HG03025 (cell line): ENCODE results near the gene PSG11.
"Not testable (repeated sequence)": the region's sequence is repeated elsewhere in the genome, so short reads cannot be mapped to it uniquely, and the experiment has no call there.

Experiments used
- ATAC-seq: cut with Tn5 transposase; IDR thresholded peaks from one replicate; pipeline ENCODE4 v1.9.1; 2021; ENCODE audit warnings: mild to moderate bottlenecking, moderate library complexity; ENCODE audit not compliant: unreplicated experiment, low FRiP score

The PSG11 gene

DNA sequence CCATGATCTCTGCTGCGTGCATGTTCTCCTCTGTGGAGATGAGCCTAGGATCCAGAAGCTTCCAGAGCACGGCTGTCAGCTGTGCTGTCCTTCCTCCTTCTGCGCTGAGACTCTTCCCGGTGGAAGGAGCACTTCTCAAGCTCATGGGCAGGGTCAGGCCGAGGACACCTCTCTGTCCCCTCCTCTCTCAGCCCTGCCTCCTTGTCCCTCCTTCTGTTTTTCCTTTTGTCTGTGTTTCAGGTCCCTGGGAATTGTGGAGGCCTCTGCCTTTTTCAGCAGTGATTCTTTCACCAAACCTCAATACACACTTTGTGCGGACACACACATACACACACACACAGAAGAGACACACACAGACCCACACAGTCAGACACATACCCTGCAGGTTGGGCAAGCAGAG, at the start of gene PSG11:
Gene PSG11 (minus strand): TSS at position 101 of the 400 bp plus-strand sequence. CDS start 97 bp downstream, at position 4.
- ATAC-seq = not testable (repeated sequence)

DNA sequence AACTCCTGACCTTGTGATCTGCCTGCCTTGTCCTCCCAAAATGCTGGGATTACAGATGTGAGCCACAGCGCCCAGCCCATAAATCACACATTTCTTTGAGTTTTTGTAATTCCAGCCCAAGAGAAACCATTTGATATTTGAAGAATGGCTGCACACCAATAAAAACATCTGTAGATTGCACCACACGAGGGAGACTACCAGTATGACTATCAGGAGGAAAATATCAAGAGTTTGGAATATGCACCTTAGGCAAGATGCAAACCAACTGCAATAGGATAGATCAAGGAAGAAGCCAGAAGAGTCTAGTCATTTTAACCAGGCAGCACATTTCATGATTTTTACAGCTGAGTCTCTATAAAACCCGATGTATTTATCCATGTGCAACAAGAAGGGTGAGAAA, 36.1 kb upstream of the PSG11 start:
- not testable (repeated sequence) for ATAC-seq

- ATAC-seq = not testable (repeated sequence)
Observed at GRCh38 chr19:43061326-43061725, 35.1 kb upstream of the PSG11 start.

DNA sequence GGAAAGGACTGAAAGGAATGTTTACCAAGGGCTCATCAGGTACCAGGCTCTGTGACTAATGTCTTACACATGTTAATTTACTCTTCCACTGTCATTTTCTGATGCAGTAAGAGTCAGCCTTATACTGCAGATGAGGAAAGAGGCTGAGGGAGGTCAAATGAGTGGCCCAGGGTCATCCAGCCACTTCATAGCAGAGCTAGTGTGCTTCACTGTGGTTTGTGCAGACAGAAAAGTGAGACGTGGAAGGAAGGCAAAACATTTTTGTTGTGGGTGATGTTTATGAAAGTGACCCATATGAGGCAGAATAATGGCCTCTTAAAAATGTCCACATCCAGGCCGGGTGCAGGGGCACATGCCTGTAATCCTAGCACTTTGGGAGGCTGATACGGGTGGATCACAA, 34.0 kb upstream of the PSG11 start:
- ATAC-seq = not testable (repeated sequence)

GRCh38 chr19:43059482-43059881, 33.2 kb upstream of the PSG11 start:
- ATAC-seq = not testable (repeated sequence)

DNA sequence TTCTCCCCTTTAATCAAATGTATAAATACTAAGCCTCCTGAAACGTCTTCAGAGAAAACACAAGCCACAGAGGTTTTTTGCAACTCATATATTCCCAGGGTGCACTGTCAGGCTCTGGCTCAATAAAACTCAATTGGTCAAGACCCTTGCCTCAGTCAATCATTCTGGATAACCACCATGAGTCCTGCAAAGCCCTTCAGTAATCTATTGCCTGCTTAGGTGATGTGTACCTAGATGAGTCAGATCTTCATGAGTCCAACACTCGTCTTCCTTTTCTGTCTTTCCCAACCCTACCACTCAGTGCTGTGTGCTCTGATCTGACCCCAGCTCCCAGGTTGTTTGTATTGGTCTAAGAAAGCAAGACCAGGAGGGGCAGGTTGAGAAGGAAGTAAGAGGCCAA, 32.2 kb upstream of the PSG11 start:
- ATAC-seq = not testable (repeated sequence)

DNA sequence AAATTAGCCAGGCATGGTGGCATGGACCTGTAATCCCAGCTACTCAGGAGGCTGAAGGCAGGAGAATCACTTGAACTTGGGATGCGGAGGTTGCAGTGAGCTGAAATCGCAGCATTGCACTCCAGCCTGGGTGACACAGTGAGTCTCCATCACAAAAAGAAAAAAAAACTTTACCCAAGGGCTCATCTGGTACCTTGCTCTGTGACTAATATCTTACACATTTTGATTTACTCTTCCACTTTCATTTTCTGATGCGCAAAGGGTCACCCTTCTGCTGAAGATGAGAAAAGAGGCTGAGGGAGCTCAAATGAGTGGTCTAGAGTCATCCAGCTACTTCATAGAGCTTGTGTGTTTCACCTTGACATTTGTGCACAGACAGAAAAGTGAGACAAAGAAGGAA, 21.7 kb upstream of the PSG11 start:
- ATAC-seq = not testable (repeated sequence)

- not testable (repeated sequence) for ATAC-seq
Observed at GRCh38 chr19:43046578-43046977, 20.3 kb upstream of the PSG11 start.

GRCh38 chr19:43043492-43044180, 17.4 kb upstream of the PSG11 start:
- not testable (repeated sequence) for ATAC-seq

DNA sequence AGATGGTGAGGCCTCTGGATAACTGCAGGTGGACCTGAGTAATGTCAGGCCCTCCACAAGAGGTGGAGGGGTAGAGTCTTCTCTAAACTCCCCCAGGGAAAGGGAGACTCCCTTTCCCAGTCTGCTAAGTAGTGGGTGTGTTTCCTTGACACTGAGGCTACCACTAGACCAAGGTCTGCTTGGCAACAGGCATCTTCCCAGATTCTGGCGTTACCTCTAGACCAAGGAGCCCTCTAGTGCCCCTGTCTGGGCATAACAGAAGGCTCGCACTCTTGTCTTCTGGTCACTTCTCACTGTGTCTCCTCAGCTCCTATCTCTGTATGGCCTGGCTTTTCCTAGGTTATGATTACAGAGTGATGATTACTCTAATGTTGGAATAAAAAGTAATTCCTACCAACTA, 5.4 kb upstream of the PSG11 start:
- not testable (repeated sequence) for ATAC-seq

DNA sequence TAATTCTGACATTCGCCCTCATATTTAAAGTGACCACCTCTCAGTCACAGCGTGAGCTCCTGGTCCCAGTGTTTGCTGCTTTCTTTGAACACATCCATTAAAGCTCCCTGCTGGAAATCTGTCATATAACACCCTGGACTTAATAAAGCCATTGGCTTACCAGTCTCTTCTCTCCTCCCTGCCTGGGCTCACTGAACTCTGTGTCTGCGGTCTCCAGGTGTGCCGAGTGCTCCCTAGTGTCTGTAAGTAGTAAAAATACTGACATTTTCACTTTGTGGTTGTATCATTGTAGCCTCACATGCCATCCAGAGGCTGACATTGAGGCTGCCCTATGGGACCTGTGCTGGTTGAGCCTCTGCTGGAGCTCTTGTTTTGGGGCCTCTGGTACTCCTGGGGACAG, 2.6 kb upstream of the PSG11 start:
- no peak for ATAC-seq

- not testable (repeated sequence) for ATAC-seq
Observed at GRCh38 chr19:43027985-43028384, 1.7 kb upstream of the PSG11 start.

GRCh38 chr19:43027061-43027460, 792 bp upstream of the PSG11 start:
- ATAC-seq = not testable (repeated sequence)

- not testable (repeated sequence) for ATAC-seq
Observed at GRCh38 chr19:43022098-43022497, 4.2 kb downstream of the PSG11 start.

DNA sequence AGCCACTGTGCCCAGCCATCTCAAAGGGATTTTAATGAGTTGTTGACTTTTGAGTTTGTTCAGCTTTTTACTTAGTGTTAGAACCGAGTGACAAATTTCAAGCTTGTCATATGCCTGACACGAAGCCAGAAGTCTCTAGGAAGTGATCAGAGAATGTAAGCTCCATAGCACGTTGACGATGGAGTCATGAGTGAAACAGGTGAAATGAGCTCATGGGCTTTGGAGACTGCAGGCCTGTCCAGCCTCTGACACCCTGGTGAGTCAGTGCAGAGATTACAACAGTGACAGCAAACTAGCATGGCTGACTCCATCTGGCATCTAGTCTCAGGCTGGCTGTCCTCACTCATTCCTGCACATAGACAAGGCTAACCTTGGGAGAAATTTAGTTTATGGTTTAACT, 4.6 kb downstream of the PSG11 start:
- ATAC-seq = not testable (repeated sequence)

- not testable (repeated sequence) for ATAC-seq
Observed at GRCh38 chr19:43019588-43019987, 6.7 kb downstream of the PSG11 start.

DNA sequence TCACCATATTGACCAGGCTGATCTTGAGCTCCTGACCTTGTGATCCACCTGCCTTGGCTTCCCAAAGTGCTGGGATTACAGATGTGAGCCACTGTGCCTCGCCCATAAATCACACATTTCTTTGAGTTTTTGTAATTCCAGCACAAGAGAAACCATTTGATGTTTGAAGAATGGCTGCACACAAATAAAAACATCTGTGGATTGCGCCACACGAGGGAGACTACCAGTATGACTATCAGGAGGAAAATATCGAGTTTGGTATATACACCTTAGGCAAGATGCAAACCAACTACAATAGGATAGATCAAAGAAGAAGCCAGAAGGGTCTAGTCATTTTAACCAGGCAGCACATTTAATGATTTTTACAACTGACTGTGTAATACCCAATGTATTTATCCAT, 20.4 kb downstream of the PSG11 start:
- not testable (repeated sequence) for ATAC-seq

GRCh38 chr19:43004846-43005245, 21.4 kb downstream of the PSG11 start:
- not testable (repeated sequence) for ATAC-seq

- not testable (repeated sequence) for ATAC-seq
Observed at GRCh38 chr19:43003634-43004033, 22.6 kb downstream of the PSG11 start.

- not testable (repeated sequence) for ATAC-seq
Observed at GRCh38 chr19:43002948-43003347, 23.3 kb downstream of the PSG11 start.

DNA sequence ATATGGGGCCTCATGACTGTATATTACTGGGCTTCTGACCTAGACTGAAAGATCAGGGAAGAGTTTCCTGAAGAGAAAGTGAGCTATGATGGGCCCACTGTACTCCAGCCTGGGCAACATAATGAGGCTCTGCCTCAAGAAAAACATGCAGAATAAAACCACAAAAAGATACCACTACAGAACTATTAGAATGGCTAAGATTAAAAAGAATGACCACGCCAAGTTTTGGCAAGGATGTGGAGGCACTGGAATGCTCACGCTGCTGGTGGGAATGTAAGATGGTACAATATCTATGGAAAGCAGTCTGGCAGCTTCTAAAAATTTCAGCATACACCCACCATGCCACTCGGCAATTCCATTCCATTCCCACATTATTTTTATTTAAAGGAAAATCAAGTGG, 30.1 kb downstream of the PSG11 start:
- not testable (repeated sequence) for ATAC-seq

GRCh38 chr19:42992029-42992604, 34.2 kb downstream of the PSG11 start:
- ATAC-seq = not testable (repeated sequence)
